SKM-1 treated with dmso at 0.1 percent for 144 hours (cell line): ENCODE measurements around the gene CEP85.
A peak's percentile ranks its signal among the peaks of the same experiment; 100 is the strongest.

Source experiments
- DNase-seq: peaks from one replicate; lab custom pipeline; 2025; ENCODE audit not compliant: unreplicated experiment; lab: John Stamatoyannopoulos, UW

The CEP85 gene

DNA sequence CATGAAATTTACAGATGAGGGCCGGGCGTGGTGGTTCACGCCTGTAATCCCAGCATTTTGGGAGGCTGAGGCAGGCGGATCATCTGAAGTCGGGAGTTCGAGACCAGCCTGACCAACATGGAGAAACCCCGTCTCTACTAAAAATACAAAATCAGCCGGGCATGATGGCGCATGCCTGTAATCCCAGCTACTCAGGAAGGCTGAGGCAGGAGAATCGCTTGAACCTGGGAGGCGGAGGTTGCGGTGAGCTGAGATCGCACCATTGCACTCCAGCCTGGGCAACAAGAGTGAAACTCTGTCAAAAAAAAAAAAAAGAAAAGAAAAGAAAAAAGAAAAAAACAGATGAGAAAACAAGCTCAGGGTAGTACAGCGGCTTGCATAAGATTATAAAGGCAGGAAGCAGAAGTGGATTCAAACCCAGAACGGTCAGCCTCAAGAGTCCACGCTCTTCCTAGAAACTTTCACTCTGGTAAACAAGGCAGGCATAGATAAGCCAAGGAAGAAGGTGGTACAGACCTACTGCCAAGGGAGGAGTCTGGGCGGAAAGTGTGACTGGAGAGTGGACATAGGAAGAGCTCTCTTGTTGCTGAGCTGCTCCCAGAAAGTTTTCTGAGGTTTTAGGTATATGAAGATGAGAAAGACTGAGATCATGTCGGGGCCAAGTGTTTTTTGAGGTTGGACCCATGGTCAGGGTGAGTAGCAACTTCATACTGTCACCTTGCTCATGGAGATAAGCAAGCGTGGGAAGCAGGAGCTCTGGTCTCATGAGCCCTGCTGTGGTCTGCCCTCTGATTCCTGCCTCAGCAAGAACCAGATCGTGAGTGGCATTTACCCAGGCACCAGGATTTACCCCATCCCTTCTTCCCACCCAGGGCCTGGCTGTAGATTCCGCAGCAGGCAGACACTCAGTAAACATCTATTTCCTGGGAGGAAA, 74.2 kb downstream of the CEP85 start:
- peak; percentile 25 for DNase-seq

DNA sequence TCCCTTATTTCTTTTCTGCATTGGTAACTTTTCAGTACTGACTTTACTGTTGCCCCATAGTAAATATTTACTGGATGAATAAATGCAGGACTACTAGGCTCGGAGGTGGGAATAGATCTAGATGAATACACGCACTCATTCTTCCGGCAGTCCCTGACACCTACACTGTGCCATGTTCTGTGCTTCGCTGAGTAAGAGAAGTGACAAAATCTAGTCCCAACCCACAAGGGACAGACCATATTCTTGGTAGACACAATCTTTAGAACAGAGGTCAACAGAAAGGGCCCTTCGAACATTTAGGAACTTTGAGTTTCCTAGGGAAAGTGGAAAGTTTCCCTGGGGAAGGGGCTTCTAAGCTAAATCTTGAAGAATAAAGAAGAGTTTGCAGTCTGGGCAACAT, 80.5 kb downstream of the CEP85 start:
- DNase-seq = no peak

- no peak for DNase-seq
Measured at GRCh38 chr1:26315874-26316850, 82.2 kb downstream of the CEP85 start.

DNA sequence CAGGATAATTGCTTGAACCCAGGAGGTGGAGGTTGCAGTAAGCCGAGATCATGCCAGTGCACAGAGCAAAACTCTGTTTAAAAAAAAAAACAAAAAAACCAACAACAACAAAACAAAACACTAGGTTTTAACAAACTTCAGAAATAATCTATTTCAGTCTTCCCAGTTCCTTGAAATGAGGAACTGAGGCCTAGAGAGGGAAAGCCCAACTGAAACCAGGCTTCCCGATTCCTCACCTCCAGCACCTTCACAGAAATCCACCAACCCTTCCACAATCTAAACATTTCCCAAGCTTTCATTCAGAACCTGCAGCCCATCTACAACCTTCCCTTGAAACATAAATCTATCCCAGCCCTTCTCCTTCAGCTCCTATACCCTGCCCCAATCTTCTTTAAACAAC, 83.1 kb downstream of the CEP85 start:
- DNase-seq = no peak

- no peak for DNase-seq
Measured at GRCh38 chr1:26317612-26318337, 83.8 kb downstream of the CEP85 start, which contains the start of gene CD52. Gene CD52, plus strand, starts transcription at chr1:26317958. Its CDS starts 60 bp downstream, at chr1:26318018.

GRCh38 chr1:26318338-26319064, 84.5 kb downstream of the CEP85 start:
- no peak for DNase-seq

DNA sequence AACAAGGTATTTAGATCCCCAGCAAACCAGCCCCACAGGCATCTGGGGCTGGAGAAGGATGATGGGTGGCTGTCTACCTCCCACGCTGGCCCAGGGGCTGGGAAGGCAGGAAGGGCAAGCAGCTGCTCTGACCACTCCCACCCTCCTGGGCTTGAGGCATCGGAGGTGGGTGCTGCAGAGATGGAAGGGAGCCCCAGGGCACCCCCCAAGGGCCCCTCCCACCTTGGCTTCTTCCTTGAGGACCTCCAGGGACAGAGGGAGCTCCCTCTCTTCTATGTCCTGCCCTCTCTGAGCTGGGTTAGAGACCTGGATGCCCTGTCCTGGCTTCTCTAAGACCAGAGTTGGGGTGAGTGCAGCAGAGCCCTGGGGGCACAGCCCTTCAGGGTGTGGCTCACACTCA, 86.9 kb downstream of the CEP85 start:
- no peak for DNase-seq

GRCh38 chr1:26321315-26322041, 87.5 kb downstream of the CEP85 start:
- DNase-seq = peak; percentile 71

DNA sequence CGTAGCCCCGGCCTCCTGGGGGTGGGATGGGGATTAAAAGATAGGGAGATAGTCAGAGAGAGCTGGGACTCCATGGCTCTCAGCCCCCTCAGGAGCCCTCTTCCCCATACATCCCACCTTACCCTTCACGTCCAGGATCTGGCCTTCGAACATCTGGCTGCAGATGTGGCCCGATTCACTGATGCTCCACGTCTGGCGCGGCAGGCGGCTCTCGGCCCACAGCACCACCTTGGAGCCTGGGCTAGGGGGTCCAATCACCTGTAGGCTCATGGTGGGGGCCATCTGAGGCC, 88.0 kb downstream of the CEP85 start:
- DNase-seq = no peak

DNA sequence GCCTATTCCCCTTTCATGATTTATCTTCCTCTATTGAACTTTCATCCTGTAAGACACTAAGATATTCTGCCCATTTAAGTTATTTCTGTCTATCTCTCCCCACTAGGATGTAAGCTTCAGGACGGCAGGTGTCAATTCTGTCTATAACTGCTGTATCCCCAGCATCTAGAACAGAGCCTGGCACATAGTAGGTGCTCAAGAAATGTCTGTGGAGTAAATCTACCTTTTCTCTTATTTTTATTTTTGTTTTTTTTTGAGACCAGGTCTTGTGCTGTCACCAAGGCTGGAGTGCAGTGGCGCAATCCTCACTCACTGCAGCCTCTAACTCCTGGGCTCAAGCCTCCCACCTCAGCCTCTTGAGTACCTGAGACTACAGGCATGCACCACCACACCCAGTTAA, 89.4 kb downstream of the CEP85 start:
- no peak for DNase-seq

GRCh38 chr1:26324550-26324949, 90.5 kb downstream of the CEP85 start:
- DNase-seq = no peak

DNA sequence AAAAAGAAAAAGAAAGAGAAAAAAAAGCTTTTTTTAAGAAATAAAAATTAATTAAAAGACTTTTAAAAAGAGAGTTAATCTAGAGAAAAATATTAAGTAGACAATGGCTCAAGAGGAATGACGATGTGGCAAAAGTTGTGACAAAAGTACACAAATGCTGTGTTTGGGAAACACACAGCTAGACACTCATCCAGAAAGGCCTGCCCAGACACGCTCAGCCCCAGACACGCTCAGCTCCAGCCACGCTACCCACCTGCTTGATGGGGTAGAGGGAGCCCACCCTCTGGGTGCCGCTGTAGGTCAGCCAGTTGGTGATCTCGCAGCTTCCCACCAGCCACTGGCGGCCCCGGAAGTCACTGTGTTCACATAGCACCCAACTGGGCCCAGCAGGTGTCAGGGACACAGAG, 94.0 kb downstream of the CEP85 start:
- no peak for DNase-seq
